Mesenchymal stem cell (in vitro differentiated cells and primary cell): ENCODE data around the gene HIVEP3.

Experiments used
- DNase-seq: peaks from one replicate; pipeline ENCODE4 v3.0.0-alpha.2; 2013
- H2AFZ ChIP-seq: one replicate; pipeline ENCODE4 v1.6.1; 2013; ENCODE audit warnings: low read depth, mild to moderate bottlenecking, control low read depth, inconsistent platforms, low read length, moderate library complexity
- H2AK5ac ChIP-seq: 2 replicates; pipeline ENCODE4 v1.6.1; 2013; ENCODE audit warnings: low read length, moderate library complexity, mild to moderate bottlenecking, inconsistent platforms; ENCODE audit not compliant: severe bottlenecking
- H2BK120ac ChIP-seq: one replicate; pipeline ENCODE4 v1.6.1; 2013; ENCODE audit warnings: low read depth, mild to moderate bottlenecking, inconsistent platforms, low read length, moderate library complexity
- H2BK12ac ChIP-seq, 2 experiments: one replicate each; pipeline ENCODE4 v1.6.1; 2013; ENCODE audit warnings: inconsistent platforms in 2 of 2, low read length in 2 of 2, mild to moderate bottlenecking in 2 of 2, moderate library complexity in 2 of 2, control low read depth in 1 of 2
- H2BK15ac ChIP-seq: one replicate; pipeline ENCODE4 v1.6.1; 2013; ENCODE audit warnings: mild to moderate bottlenecking, low read depth, inconsistent platforms; ENCODE audit not compliant: poor library complexity, severe bottlenecking
- H2BK5ac ChIP-seq: 2 replicates; pipeline ENCODE4 v1.6.1; 2013; ENCODE audit warnings: low read depth, mild to moderate bottlenecking, low read length, control low read depth, inconsistent platforms; ENCODE audit not compliant: poor library complexity, severe bottlenecking
- H3K14ac ChIP-seq, 2 experiments: one replicate each; pipeline ENCODE4 v1.6.1; 2013; ENCODE audit warnings: inconsistent platforms in 2 of 2, low read length in 2 of 2, control low read depth in 1 of 2, mild to moderate bottlenecking in 1 of 2, moderate library complexity in 1 of 2
- H3K18ac ChIP-seq, 2 experiments: one replicate each; pipeline ENCODE4 v1.6.1; 2013; ENCODE audit warnings: inconsistent platforms in 2 of 2, low read length in 2 of 2, control low read depth in 1 of 2, low read depth in 1 of 2, mild to moderate bottlenecking in 1 of 2
- H3K23ac ChIP-seq, 2 experiments: one replicate each; pipeline ENCODE4 v1.6.1; 2013; ENCODE audit warnings: inconsistent platforms in 2 of 2, low read length in 2 of 2, mild to moderate bottlenecking in 2 of 2, moderate library complexity in 2 of 2, control low read depth in 1 of 2
- H3K27ac ChIP-seq: 2 replicates; pipeline ENCODE4 v1.5.1; 2013; ENCODE audit warnings: mild to moderate bottlenecking, moderate library complexity, low read length, control low read depth, inconsistent platforms; ENCODE audit not compliant: poor library complexity, severe bottlenecking
- H3K27me3 ChIP-seq, 2 experiments: 2 replicates each; pipeline versions ENCODE4 v1.6.1 to v1.7.0; 2013; ENCODE audit warnings: low read length in 2 of 2, mild to moderate bottlenecking in 2 of 2, moderate library complexity in 2 of 2, control low read depth in 1 of 2, inconsistent platforms in 1 of 2; ENCODE audit not compliant: control insufficient read depth in 1 of 2, insufficient read depth in 1 of 2
- H3K36me3 ChIP-seq, 2 experiments: 2 replicates each; pipeline versions ENCODE4 v1.6.1 to v1.7.0; 2013; ENCODE audit warnings: low read length in 2 of 2, control low read depth in 1 of 2, inconsistent platforms in 1 of 2, low read depth in 1 of 2, mild to moderate bottlenecking in 1 of 2; ENCODE audit not compliant: insufficient read depth in 2 of 2, control insufficient read depth in 1 of 2
- H3K4ac ChIP-seq, 2 experiments: one replicate each; pipeline ENCODE4 v1.6.1; 2013; ENCODE audit warnings: inconsistent platforms in 2 of 2, low read length in 2 of 2, mild to moderate bottlenecking in 2 of 2, moderate library complexity in 2 of 2, control low read depth in 1 of 2, low read depth in 1 of 2
- H3K4me1 ChIP-seq: 2 replicates; pipeline ENCODE4 v1.6.1; 2013; ENCODE audit warnings: low read depth, low read length, control low read depth; ENCODE audit not compliant: control insufficient read depth, insufficient read depth
- H3K4me2 ChIP-seq: 2 replicates; pipeline ENCODE4 v1.6.1; 2013; ENCODE audit warnings: low read length, mild to moderate bottlenecking, inconsistent platforms; ENCODE audit not compliant: poor library complexity, severe bottlenecking
- H3K4me3 ChIP-seq, 2 experiments: 2 replicates each; pipeline versions ENCODE4 v1.5.1 to v1.7.0; 2013; ENCODE audit warnings: low read length in 2 of 2, mild to moderate bottlenecking in 2 of 2, control low read depth in 1 of 2, low read depth in 1 of 2; ENCODE audit not compliant: insufficient read depth in 1 of 2
- H3K79me1 ChIP-seq: replicated peaks from 2 replicates; pipeline ENCODE4 v1.6.1; 2013; ENCODE audit warnings: mild to moderate bottlenecking, control low read depth, low read length, inconsistent platforms; ENCODE audit not compliant: poor library complexity, severe bottlenecking
- H3K9ac ChIP-seq: 2 replicates; pipeline ENCODE4 v1.7.0; 2013; ENCODE audit warnings: mild to moderate bottlenecking, low read length, moderate library complexity
- H3K9me3 ChIP-seq: 2 replicates; pipeline ENCODE4 v1.7.0; 2013; ENCODE audit warnings: mild to moderate bottlenecking, low read length; ENCODE audit not compliant: control insufficient read depth
- H4K8ac ChIP-seq: one replicate; pipeline ENCODE4 v1.6.1; 2013; ENCODE audit warnings: inconsistent platforms, mild to moderate bottlenecking, low read length, moderate library complexity
- H4K91ac ChIP-seq: one replicate; pipeline ENCODE4 v1.6.1; 2013; ENCODE audit warnings: mild to moderate bottlenecking, low read length, inconsistent platforms
- WGBS: methylation state at CpG from one replicate; pipeline ENCODE4 v1.1.7; 2013; ENCODE audit warnings: mixed read lengths; 5-methylcytosine and 5-hydroxymethylcytosine counted together

Gene HIVEP3

GRCh38 chr1:41658431-41659158 lies 260.1 kb downstream of the HIVEP3 start:
- Histone ChIP-seq H3K18ac (no peak overlapping the region), H4K91ac (no peak overlapping the region), H2AFZ (no peak overlapping the region), H2BK120ac (no peak overlapping the region), H3K14ac (no peak overlapping the region), H3K36me3 (no peaks in the 10 kb centered on the region), H4K8ac (no peak overlapping the region), H3K79me1 (peaks cover 18% of the 10 kb centered on the region), H3K4me1 (peaks cover 16% of the 10 kb centered on the region), H3K9me3 (no peaks in the 10 kb centered on the region), H2BK15ac (no peak overlapping the region), H3K23ac (no peak overlapping the region), H2AK5ac (no peak overlapping the region), H3K4me2 (no peak overlapping the region), H3K4me3 (no peak overlapping the region), H2BK12ac (no peak overlapping the region), H3K9ac (no peak overlapping the region), H3K4ac (no peak overlapping the region), H2BK5ac (no peak overlapping the region), H3K27me3 (peaks cover 0 to 27% of the 10 kb centered on the region in 2 experiments), H3K27ac (no peak overlapping the region)
- DNase-seq = no peak
- WGBS = 86% methylated on average over 10 of the region's 12 CpGs

- no peak overlapping the region for H3K27ac ChIP-seq
- no peak for DNase-seq
- no peak overlapping the region for H3K18ac ChIP-seq
- no peak overlapping the region for H4K91ac ChIP-seq
- H2BK15ac ChIP-seq = no peak overlapping the region
- no peak overlapping the region for H3K9ac ChIP-seq
- H3K4me3 ChIP-seq = no peak overlapping the region
- H2BK12ac ChIP-seq = no peak overlapping the region
- H3K4me2 ChIP-seq = no peak overlapping the region
- no peak overlapping the region for H4K8ac ChIP-seq
- peaks cover 11% of the 10 kb centered on the region for H3K4me1 ChIP-seq
- H2AK5ac ChIP-seq = no peak overlapping the region
- no peak overlapping the region for H2AFZ ChIP-seq
- H3K27me3 ChIP-seq = peaks cover 0 to 27% of the 10 kb centered on the region in 2 experiments
- H2BK5ac ChIP-seq = no peak overlapping the region
- H2BK120ac ChIP-seq = no peak overlapping the region
- H3K9me3 ChIP-seq = no peaks in the 10 kb centered on the region
- H3K4ac ChIP-seq = no peak overlapping the region
- WGBS = 93% methylated on average over 6 of the region's 7 CpGs
- no peak overlapping the region for H3K14ac ChIP-seq
- H3K79me1 ChIP-seq = peaks cover 18% of the 10 kb centered on the region
- no peak overlapping the region for H3K23ac ChIP-seq
- no peaks in the 10 kb centered on the region for H3K36me3 ChIP-seq
Measured at GRCh38 chr1:41657679-41658295, 260.9 kb downstream of the HIVEP3 start.

- H3K18ac ChIP-seq = no peak overlapping the region
- H3K4ac ChIP-seq = no peak overlapping the region
- no peak overlapping the region for H3K4me3 ChIP-seq
- H2BK12ac ChIP-seq = no peak overlapping the region
- H2BK5ac ChIP-seq = no peak overlapping the region
- peaks cover 0 to 27% of the 10 kb centered on the region in 2 experiments for H3K27me3 ChIP-seq
- H4K91ac ChIP-seq = no peak overlapping the region
- no peak overlapping the region for H3K27ac ChIP-seq
- no peak overlapping the region for H3K9ac ChIP-seq
- no peaks in the 10 kb centered on the region for H3K36me3 ChIP-seq
- no peaks in the 10 kb centered on the region for H3K9me3 ChIP-seq
- no peak for DNase-seq
- no peak overlapping the region for H2AFZ ChIP-seq
- no peak overlapping the region for H2BK120ac ChIP-seq
- no peak overlapping the region for H3K23ac ChIP-seq
- H4K8ac ChIP-seq = no peak overlapping the region
- H3K14ac ChIP-seq = no peak overlapping the region
- WGBS = 96% methylated on average over 9 of the region's 9 CpGs
- peaks cover 18% of the 10 kb centered on the region for H3K79me1 ChIP-seq
- H3K4me1 ChIP-seq = peaks cover 9% of the 10 kb centered on the region
- H2BK15ac ChIP-seq = no peak overlapping the region
- no peak overlapping the region for H2AK5ac ChIP-seq
- H3K4me2 ChIP-seq = no peak overlapping the region
Measured at GRCh38 chr1:41656825-41657500, 261.8 kb downstream of the HIVEP3 start.

- no peak overlapping the region for H3K4me3 ChIP-seq
Measured at GRCh38 chr1:41656068-41656467, 262.7 kb downstream of the HIVEP3 start.

More at GRCh38 chr1:41656068-41656467, 262.7 kb downstream of the HIVEP3 start:
- Histone ChIP-seq H3K4me2 (no peak overlapping the region), H2AK5ac (no peak overlapping the region), H3K27me3 (peaks cover 0 to 23% of the 10 kb centered on the region in 2 experiments), H2BK15ac (no peak overlapping the region), H3K4me1 (peaks cover 2% of the 10 kb centered on the region), H2AFZ (no peak overlapping the region), H3K4ac (no peak overlapping the region), H3K79me1 (peaks cover 15% of the 10 kb centered on the region), H2BK5ac (no peak overlapping the region), H2BK12ac (no peak overlapping the region), H3K27ac (no peak overlapping the region), H3K14ac (no peak overlapping the region), H4K8ac (no peak overlapping the region), H3K23ac (no peak overlapping the region), H3K9me3 (no peaks in the 10 kb centered on the region), H4K91ac (no peak overlapping the region), H3K18ac (no peak overlapping the region), H2BK120ac (no peak overlapping the region), H3K36me3 (no peaks in the 10 kb centered on the region), H3K9ac (no peak overlapping the region)
- 43% methylated on average over 2 of the region's 2 CpGs for WGBS
- DNase-seq = no peak
